NCI-H187 treated with DMSO at 0.1 percent for 48 hours (cell line): ENCODE data around the gene ELP1.
"Not testable (repeated sequence)": the region's sequence is repeated elsewhere in the genome, so short reads cannot be mapped to it uniquely, and the experiment has no call there.

Source experiments
- DNase-seq: peaks from one replicate; lab custom pipeline; 2025; lab: John Stamatoyannopoulos, UW

Gene ELP1

GRCh38 chr9:108933231-108933717 is 650 bp downstream of the ELP1 start:
- no peak for DNase-seq

DNA sequence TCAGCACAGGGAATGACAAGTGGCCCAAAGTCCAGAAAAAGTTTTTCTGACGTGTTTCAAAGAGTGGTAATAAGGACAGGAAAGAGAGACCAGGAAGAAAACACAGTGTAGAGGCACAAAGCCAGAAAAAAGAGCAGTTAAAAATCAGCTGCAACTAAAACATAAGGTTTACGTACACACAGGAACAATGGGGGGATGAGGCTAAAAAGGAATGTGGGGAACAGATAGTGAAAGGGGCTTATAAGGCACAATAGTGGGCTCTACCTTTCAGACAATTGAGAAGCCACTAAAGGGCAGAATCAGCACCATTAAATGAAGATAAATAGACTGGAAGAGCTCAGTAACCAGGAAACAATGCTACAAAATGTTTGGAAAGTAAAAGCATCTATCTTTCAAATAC is 5.5 kb downstream of the ELP1 start:
- no peak for DNase-seq

DNA sequence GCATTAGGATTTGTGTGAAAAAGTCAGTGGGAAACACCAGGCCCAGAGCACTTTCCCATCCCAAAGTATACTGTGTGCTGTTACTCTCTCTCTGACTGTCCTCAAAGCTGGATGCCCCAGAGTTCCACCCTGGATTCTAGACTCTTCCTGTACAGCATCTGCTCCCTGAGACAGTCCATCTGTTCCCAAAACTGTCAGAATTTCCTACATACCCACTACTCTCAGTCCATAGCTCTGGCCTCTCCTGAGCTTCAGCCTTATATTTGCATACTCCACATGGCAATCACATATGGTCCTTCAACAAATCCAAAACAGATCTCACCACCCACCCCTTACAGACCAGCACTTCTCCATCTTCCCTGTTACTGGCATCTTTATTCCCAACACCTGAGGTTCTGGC is 9.5 kb downstream of the ELP1 start:
- no peak for DNase-seq

DNA sequence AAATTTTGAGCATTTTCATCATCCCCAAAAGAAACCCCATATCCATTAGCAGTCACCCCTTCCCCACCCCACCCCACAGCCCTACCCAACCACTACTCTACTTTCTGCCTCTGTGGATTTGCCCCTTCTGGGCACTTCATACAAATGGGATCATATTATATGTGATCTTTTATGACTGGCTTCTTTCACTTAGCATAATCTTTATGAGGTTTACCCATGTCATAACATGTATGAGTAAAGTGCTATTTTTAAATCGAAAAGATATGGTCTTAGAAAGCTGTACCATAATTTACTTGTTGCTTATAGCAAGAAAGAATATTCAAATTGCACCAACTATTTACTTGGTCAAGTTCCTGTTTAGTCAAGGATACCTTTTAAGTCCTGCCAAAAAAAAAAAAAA is 12.7 kb downstream of the ELP1 start:
- DNase-seq = no peak

DNA sequence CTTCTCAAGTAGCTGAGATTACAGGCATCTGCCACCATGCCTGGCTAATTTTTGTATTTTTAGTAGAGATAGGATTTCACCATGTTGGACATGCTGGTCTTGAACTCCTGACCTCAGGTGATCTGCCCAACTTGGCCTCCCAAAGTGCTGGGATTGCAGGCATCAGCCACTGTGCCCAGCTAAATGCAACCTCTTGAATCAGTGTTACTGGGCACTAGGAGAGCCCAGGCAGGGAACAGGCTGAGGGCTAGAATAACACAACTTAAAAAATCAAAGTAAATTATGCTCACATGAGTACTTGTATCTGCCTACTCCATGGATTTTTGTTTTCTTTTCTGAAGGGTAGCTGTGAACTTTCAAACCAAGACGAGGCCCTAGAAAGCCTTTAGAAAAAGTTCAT is 13.5 kb downstream of the ELP1 start:
- not testable (repeated sequence) for DNase-seq

DNA sequence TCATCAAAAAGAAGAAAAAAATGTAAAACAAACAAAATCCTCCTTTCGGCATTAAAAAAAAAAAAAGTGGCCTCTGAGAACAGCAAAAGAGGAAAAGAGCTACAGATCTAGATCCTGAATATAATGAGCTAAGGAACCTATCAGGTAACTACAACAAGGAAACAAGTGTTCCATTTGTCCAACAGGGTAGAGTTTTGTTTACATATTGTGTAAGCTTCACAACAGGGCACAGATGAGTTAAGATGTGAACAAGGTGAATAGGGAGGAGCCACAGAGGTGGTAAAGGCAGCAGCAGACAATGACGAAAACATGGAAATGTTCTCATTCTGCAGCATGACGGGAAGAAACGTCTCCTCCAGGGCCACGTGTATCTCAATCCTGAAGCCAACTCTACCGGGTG is 14.4 kb downstream of the ELP1 start:
- DNase-seq = no peak

DNA sequence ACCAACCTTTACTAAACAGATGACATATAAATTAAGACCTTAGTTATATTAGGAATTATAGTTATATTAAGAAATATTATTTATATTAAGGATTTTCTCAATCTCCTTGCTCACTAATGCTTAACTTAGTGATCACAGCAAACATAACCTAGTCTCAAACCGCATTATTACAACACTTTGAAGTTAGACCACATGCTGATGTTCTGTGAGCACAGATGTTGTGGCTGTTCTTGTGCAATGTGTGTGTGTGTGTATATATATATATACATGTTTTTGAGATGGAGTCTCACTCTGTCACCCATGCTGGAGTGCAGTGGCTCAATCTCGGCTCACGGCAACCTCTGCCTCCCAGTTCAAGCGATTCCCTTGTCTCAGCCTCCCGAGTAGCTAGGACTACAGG is 20.5 kb downstream of the ELP1 start:
- DNase-seq = no peak

GRCh38 chr9:108911820-108912219 is 22.1 kb downstream of the ELP1 start:
- no peak for DNase-seq

- DNase-seq = no peak
Measured at GRCh38 chr9:108910914-108911313, 23.0 kb downstream of the ELP1 start.

- DNase-seq = no peak
Measured at GRCh38 chr9:108910402-108910801, 23.5 kb downstream of the ELP1 start.

- DNase-seq = no peak
Measured at GRCh38 chr9:108905494-108905893, 28.4 kb downstream of the ELP1 start.

DNA sequence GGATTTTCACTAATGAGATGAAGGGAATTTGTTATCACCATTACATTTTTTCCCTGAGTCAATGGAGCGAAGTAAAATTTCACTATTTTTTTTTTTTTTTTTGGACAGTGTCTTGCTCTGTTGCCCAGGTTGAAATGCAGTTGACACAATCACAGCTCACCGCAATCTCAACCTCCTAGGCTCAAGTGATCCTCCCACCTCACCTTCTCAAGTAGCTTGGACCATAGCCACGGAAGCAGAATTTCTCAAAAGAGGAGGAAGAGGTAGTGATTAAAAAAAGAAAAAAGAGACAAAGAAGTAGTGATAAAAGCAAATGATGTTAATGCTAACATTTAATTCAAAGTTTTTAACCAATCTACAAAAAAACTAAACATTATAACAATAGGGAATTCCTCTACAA is 29.8 kb downstream of the ELP1 start:
- no peak for DNase-seq

DNA sequence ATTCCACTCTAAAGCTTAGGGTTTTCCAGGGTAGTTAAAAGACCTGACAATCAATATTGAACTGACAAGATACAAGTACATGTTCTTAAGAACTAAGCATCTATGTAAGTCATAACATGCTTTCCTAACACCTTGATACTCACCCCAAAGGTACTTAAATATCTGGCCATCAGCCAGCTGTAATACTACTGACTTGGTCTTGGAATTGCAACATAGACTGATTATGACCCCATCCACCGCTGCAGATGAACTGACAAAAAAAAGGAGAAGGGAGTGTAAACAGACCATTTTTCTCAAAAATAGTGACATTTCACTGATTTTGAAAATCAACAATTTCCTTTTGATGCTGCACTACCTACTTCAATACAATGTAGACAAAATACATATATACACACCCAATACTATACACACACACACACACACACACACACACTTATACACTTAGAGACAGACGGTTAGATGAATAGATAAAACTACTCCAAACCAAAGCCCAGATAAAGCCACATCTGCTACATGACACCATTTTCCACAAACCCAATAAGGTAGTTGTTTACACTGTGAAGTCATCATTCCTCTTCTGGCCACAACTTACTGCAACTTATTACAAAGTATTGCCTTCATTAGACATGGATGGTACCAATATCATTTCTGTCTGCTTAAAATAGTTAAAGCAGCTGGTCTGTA is 30.4 kb downstream of the ELP1 start:
- DNase-seq = no peak

DNA sequence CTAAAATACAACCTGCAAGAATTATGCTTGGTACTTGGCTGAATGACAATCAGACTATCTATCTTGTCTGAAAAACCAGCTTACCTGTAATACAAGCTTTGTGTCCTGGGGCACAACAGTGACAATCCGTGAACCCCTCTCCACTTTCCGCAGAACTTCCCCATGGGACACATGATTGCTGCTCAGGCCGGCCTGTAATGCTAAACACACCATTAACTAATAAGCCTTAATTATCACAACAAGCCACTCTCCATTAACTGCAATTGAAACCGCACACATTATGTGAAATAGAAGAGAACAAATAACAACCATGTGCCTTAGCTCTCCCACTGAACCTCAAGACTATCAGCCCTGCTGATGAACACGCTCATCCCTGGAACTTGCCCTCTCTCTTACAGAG is 33.7 kb downstream of the ELP1 start:
- no peak for DNase-seq

DNA sequence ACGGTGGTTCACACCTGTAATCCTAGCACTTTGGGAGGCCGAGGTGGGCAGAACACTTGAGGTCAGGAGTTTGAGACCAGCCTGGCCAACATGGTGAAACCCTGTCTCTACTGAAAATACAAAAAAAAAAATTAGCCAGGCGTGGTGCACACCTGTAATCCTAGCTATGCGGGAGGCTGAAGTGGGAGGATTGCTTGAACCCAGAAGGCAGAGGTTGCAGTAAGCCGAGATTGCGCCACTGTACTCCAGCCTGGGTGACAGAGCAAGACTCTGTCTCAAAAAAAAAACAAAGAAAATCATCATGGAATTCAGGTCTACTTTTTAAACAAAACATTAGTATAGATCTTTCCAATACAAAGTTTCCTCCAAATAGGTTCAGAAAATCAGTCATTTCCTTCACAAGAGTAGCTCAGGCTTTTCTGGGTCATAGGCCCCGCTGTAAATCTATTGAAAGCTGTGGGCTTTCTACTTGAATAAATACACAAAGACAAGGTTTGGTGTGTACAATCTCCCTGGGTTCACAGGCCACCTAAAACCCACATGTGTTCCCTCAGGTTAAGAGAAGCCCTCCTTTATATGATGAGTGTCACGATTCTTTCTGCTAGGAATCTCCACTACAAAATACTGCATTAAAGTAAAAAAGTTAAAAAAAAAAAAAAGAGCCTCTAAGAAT is 34.8 kb downstream of the ELP1 start:
- DNase-seq = not testable (repeated sequence)

DNA sequence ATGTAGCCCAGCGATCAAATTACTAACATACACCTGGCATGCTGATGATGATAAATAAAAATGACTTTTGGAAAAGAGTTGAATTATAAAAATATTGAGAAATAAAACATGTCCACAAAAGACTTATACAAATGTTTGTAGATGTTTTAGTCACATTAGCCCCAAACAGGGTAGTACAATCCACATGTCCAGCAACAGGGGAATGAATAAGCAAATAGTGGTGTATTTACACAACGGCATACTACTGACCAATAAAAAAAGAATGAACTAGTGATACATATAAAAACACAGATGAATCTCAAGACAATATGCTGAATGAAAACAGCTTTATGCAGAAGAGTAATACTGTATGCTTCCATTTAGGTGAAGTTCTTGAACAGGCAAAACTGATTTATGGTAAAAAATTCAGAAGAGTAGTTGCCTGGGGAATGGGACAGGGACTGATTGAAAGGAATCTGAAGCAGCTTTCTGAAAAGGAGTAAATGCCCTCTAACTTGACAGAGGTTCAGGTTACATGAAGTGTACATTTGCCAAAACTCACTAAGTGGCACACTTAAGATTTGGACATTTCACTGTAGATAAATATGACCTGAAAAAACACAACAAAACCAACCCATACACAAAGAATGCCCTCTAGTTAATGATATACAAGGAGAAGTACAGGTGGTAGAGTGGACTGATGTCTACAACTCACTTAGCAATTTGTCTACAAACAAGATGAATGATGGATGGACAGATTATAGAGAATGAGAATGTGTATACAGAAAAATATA is 36.4 kb downstream of the ELP1 start:
- no peak for DNase-seq

DNA sequence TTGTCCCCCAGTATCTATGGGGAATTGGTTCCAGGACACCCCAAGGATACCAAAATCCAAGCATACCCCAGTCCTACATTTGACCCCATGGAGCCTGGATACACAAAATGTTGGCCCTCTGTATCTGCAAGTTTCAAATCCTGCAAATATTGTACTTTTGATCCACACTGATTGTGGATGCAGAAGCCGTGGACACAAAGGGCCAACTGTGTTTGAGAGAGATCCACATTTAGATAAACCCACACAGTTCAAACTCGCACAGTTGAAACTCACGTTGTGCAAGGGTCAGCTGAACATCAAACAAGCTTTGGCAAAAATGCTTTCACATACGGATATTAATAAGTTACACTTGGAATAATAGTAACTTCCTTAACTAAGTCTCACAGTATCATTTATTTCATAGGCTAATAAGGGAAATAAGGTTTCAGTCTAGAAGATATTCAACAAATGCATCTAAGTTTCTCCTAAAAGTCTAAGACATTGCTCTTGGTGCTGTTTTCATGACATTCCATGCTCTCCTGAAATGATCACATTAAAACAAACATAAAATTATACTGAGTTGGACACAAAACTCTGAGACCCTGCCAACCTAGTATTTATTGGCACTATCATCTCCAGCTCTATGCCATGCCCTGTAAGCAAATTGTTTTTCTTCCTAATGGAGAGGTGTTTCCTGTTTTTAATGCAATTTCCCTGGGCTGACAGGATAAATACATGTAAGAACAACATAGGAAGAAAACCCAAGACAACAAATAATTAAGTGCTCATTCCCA is 39.5 kb downstream of the ELP1 start:
- no peak for DNase-seq

- no peak for DNase-seq
Measured at GRCh38 chr9:108889649-108890067, 44.3 kb downstream of the ELP1 start.

- DNase-seq = not testable (repeated sequence)
Measured at GRCh38 chr9:108886594-108887271, 47.2 kb downstream of the ELP1 start.

- no peak for DNase-seq
Measured at GRCh38 chr9:108885643-108886348, 48.1 kb downstream of the ELP1 start.

- DNase-seq = no peak
Measured at GRCh38 chr9:108884701-108885100, 49.2 kb downstream of the ELP1 start.
